Endothelial cell of umbilical vein (primary cell): Measurements from ENCODE around the gene COL4A2. TPM values are rescaled to one million over a fixed set of nuclear protein-coding genes. Genes with fewer than 3 reads are reported as not detected.

Source experiments
- BruUV-seq: library from RNA; stranded (reverse); fragments of 400-500 nt; replicated peaks from 2 replicates; lab custom pipeline; 2021; lab: Mats Ljungman, UMichigan
- CTCF ChIA-PET: fragments of 300-600, 350-600 bp; sonication (Branson Sonifier 250); formaldehyde crosslinking; loops from one replicate; lab custom pipeline; 2021; ENCODE audit warnings: antibody characterized with exemption, inconsistent platforms; lab: Charles Lee
- POLR2A ChIA-PET: fragments of 300-600, 350-600 bp; sonication (Branson Sonifier 250); formaldehyde crosslinking; loops from one replicate; lab custom pipeline; 2021; ENCODE audit warnings: antibody characterized with exemption, inconsistent platforms; lab: Charles Lee
- DNase-seq: peaks from one replicate; pipeline ENCODE4 v3.0.0-alpha.2; 2011; ENCODE audit warnings: low read depth, low spot score
- FAIRE-seq: peaks from 2 replicates; lab custom pipeline; 2011; peaks lifted over from hg19 to GRCh38; lab: Jason Lieb, UNC
- H2AFZ ChIP-seq: 2 replicates; pipeline ENCODE4 v1.6.0; 2012; ENCODE audit warnings: low read depth, low read length, control low read depth, inconsistent platforms
- H3K27ac ChIP-seq: 2 replicates; pipeline ENCODE4 v1.5.1; 2011; ENCODE audit warnings: low read depth, mild to moderate bottlenecking, control low read depth, low read length, moderate library complexity; ENCODE audit not compliant: insufficient read depth
- H3K27me3 ChIP-seq, 2 experiments: 2 replicates each; pipeline versions ENCODE4 v1.6.0 to v1.6.1; 2011; ENCODE audit warnings: low read length in 2 of 2, mixed read lengths in 1 of 2; ENCODE audit not compliant: control insufficient read depth in 2 of 2, insufficient read depth in 2 of 2
- H3K36me3 ChIP-seq, 2 experiments: 2 replicates in 1 of 2; 3 replicates in 1 of 2; pipeline ENCODE4 v1.5.1; 2011; ENCODE audit warnings: low read length in 2 of 2, mild to moderate bottlenecking in 1 of 2, moderate library complexity in 1 of 2; ENCODE audit not compliant: control insufficient read depth in 2 of 2, insufficient read depth in 2 of 2; ENCODE audit errors: extremely low read depth in 1 of 2
- H3K4me1 ChIP-seq: 3 replicates; pipeline ENCODE4 v1.5.1; 2011; ENCODE audit warnings: mild to moderate bottlenecking, low read length; ENCODE audit not compliant: control insufficient read depth, insufficient read depth; ENCODE audit errors: extremely low read depth
- H3K4me2 ChIP-seq: 2 replicates; pipeline ENCODE4 v1.6.1; 2011; ENCODE audit warnings: low read length, control low read depth, mixed read lengths; ENCODE audit not compliant: insufficient read depth
- H3K4me3 ChIP-seq, 3 experiments: fragments of 200-600 bp in 1 of 3; sonication (generic), shearing (Covaris generic) in 1 of 3; replicated peaks in 1 of 3; 2 replicates each; pipeline ENCODE4 v1.5.1; 2011 to 2016; ENCODE audit warnings: control low read depth in 3 of 3, low read length in 3 of 3, mild to moderate bottlenecking in 2 of 3, inconsistent platforms in 1 of 3, low read depth in 1 of 3, moderate library complexity in 1 of 3; ENCODE audit not compliant: insufficient read depth in 1 of 3
- H3K79me2 ChIP-seq: 2 replicates; pipeline ENCODE4 v1.6.0; 2012; ENCODE audit warnings: low read length, inconsistent platforms; ENCODE audit not compliant: control insufficient read depth, insufficient read depth
- H3K9ac ChIP-seq: replicated peaks from 2 replicates; pipeline ENCODE3; 2011; ENCODE audit warnings: low read length, control low read depth; ENCODE audit not compliant: insufficient read depth; ENCODE audit errors: extremely low read depth
- H3K9me1 ChIP-seq: replicated peaks from 3 replicates; pipeline ENCODE4 v1.6.0; 2011; ENCODE audit warnings: mild to moderate bottlenecking, low read length; ENCODE audit not compliant: control insufficient read depth, insufficient read depth; ENCODE audit errors: extremely low read depth
- H3K9me3 ChIP-seq: replicated peaks from 2 replicates; pipeline ENCODE4 v1.5.1; 2012; ENCODE audit warnings: low read length, inconsistent platforms; ENCODE audit not compliant: control insufficient read depth, insufficient read depth
- H4K20me1 ChIP-seq: replicated peaks from 2 replicates; pipeline ENCODE3; 2011; ENCODE audit warnings: mild to moderate bottlenecking, low read length; ENCODE audit not compliant: control insufficient read depth, insufficient read depth; ENCODE audit errors: extremely low read depth
- CTCF ChIP-seq, 2 donors: IDR thresholded peaks; 1 replicate in 1 of 2; 2 replicates in 1 of 2; pipeline ENCODE4 v1.5.1; 2011; ENCODE audit warnings: low read length in 2 of 2, mild to moderate bottlenecking in 2 of 2, moderate library complexity in 2 of 2, control low read depth in 1 of 2, inconsistent platforms in 1 of 2, low read depth in 1 of 2; ENCODE audit not compliant: insufficient read depth in 1 of 2; ENCODE audit errors: extremely low read depth in 1 of 2
- EZH2 ChIP-seq: IDR thresholded peaks from 2 replicates; pipeline ENCODE4 v1.6.1; 2012; ENCODE audit warnings: borderline replicate concordance, low read depth, mild to moderate bottlenecking, moderate library complexity, low read length, inconsistent platforms; ENCODE audit not compliant: severe bottlenecking
- FOS ChIP-seq: IDR thresholded peaks from 2 replicates; pipeline ENCODE4 v1.6.1; 2011; ENCODE audit warnings: mild to moderate bottlenecking, low read length, moderate library complexity, borderline replicate concordance; ENCODE audit not compliant: insufficient read depth
- GATA2 ChIP-seq: IDR thresholded peaks from 2 replicates; pipeline ENCODE4 v1.7.0; 2011; ENCODE audit warnings: low read depth, mild to moderate bottlenecking, moderate library complexity, mixed read lengths, low read length; ENCODE audit not compliant: insufficient read length, insufficient read depth
- JUN ChIP-seq: IDR thresholded peaks from 2 replicates; pipeline ENCODE4 v1.6.1; 2011; ENCODE audit warnings: borderline replicate concordance, low read depth; ENCODE audit not compliant: insufficient read length, insufficient read depth
- MAX ChIP-seq: IDR thresholded peaks from 2 replicates; pipeline ENCODE4 v1.6.1; 2011; ENCODE audit not compliant: insufficient read depth, insufficient read length
- MYC ChIP-seq: IDR thresholded peaks from one replicate; pipeline ENCODE4 v1.6.1; 2011; ENCODE audit warnings: mild to moderate bottlenecking, low read depth, low read length
- POLR2A ChIP-seq: IDR thresholded peaks from 2 replicates; pipeline ENCODE4 v1.6.1; 2012; ENCODE audit warnings: low read depth, mild to moderate bottlenecking, control low read depth, low read length
- POLR2AphosphoS5 ChIP-seq: IDR thresholded peaks from 2 replicates; pipeline ENCODE4 v1.6.1; 2012; ENCODE audit warnings: low read depth, mild to moderate bottlenecking, control low read depth, low read length, moderate library complexity; ENCODE audit not compliant: insufficient read depth
- dilution Hi-C: fragments of 300-500 bp; cut with MboI; formaldehyde crosslinking; loops from one replicate; pipeline ENCODE4 v1.15.0; 2019; ENCODE audit warnings: low sequenced_read_pairs; ENCODE audit not compliant: extremely low pct_ligation_motif_present
- intact Hi-C: fragments of 100-400 bp; cut with micrococcal nuclease; formaldehyde crosslinking; loops from one replicate; pipeline ENCODE4 v1.10.0; 2022
- polyA plus RNA-seq, 4 experiments: library from polyadenylated mRNA; depleted of rRNA in 3 of 4; stranded (reverse) in 3 of 4; unstranded in 1 of 4; fragments of >200 nt; gene quantifications; 2 replicates each; pipeline versions ENCODE4 v1.2.1 to v1.2.3, GENCODE V29; 2011 to 2012; ENCODE audit warnings: missing spikeins in 1 of 4
- total RNA-seq: library from RNA; stranded (reverse); gene quantifications from 2 replicates; pipeline ENCODE4 v1.2.3, GENCODE V29; 2021

The COL4A2 gene
- total and polyA plus RNA-seq, 2 donors (not counting 3 experiments of a cell fraction or from before 2014, with no cell fraction given): 792 to 940 TPM

GRCh38 chr13:110413016-110413675 lies 106.1 kb downstream of the COL4A2 start:
- CTCF ChIA-PET: interaction anchor here (0.8 to 4.3 kb wide), 6 partner anchors 43 to 175 kb away, joined by 3 to 43 read pairs (median 6); partner anchors contain the start of genes COL4A1 and COL4A2
- peaks cover 47% of the 10 kb centered on the region for H3K4me1 ChIP-seq
- POLR2A ChIA-PET: no interaction called here
- H3K9me1 ChIP-seq: no peaks in the 10 kb centered on the region
- dilution Hi-C loops (no loop called here), intact Hi-C loops (no loop called here)
- DNase-seq (no peak), FAIRE-seq (no peak)
- H3K9me3 ChIP-seq: no peaks in the 10 kb centered on the region
- no peaks in the 10 kb centered on the region for H3K27me3 ChIP-seq
- H3K9ac ChIP-seq: peak overlapping the region; percentile 45
- TF ChIP-seq MYC (no peak), CTCF (IDR thresholded peaks at IDR 0.05; ENCODE audit: extremely low read depth in 1 of 2, insufficient read depth in 1 of 2, low read depth in 1 of 2, low read length in 2 of 2) (no peak), MAX (no peak), EZH2 (no peak), POLR2AphosphoS5 (no peak), JUN (no peak), FOS (no peak), GATA2 (no peak), POLR2A (no peak)
- BruUV-seq: no TSS peak
- no peaks in the 10 kb centered on the region for H4K20me1 ChIP-seq
- H3K4me2 ChIP-seq: no peak overlapping the region
- peak overlapping the region; percentile 97 for H3K27ac ChIP-seq
- H2AFZ ChIP-seq: no peak overlapping the region
- peaks cover 3 to 4% of the 10 kb centered on the region in 2 experiments for H3K36me3 ChIP-seq
- no peak overlapping the region for H3K4me3 ChIP-seq
- H3K79me2 ChIP-seq: peaks cover 3% of the 10 kb centered on the region
